Measurements from ENCODE around the gene ITPK1. TPM values are rescaled to one million over a fixed set of nuclear protein-coding genes. Genes with fewer than 3 reads are reported as not detected.
A peak's percentile ranks its signal among the peaks of the same experiment; 100 is the strongest.

Gene ITPK1
- total RNA-seq, 2 donors from 2014 or later = 53.8 to 85.0 TPM

DNA sequence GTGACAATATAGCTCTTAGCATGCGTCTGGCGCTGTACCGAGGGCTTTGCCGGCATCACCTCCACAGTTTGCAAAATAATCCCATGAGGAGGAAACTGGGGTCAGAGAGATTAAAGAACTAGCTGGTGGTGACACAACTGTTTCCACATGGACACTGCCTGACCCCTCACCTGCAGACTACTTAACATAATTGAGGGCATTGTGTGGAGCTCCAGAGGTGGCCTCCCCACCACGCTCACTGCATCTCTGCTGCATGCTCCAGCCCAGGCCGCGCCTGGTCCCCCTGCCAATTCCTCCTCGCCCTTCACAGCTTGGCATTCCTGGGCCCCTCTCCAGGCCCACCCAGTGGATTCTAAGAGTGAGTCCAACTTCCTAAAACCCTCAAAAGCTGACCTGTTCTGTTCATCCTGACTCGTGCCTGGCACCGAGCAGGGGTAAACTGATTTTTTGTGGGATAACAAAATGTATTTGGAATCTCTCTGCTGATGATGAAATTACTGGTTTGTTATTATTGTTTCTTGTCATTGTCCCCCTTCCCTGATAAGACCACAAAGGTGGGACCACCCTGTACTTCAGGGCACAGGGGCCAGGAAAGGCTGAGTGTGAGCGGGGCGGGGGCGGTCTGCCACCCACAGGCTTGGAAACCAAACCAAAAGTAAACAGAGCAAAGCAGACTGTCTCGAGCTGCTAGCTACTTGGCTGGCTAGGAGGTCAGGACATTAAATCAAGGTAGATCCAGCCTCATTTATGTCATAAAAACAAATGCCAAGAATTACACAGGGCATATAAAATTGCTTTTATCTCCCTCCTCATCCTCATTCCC is 152.2 kb downstream of the ITPK1 start:
- Histone ChIP-seq H3K4me1 (ENCODE audit: control insufficient read depth in 1 of 2, low read depth in 2 of 2) (peaks cover 7 to 23% of the 10 kb centered on the region in 2 donors), H3K36me3 (peaks cover 7% of the 10 kb centered on the region), H3K27me3 (replicated peaks; ENCODE audit: insufficient read depth) (no peaks in the 10 kb centered on the region), H3K27ac (peak overlapping the region in 1 of 2 donors; percentile 18), H3K9me3 (no peaks in the 10 kb centered on the region), H3K4me3 (no peak overlapping the region)
- DNase-seq (ENCODE audit: low spot score) (no peak), ATAC-seq (ENCODE audit: insufficient number of reproducible peaks, low FRiP score, low read depth) (no peak)
- TF ChIP-seq, protein P1, sequence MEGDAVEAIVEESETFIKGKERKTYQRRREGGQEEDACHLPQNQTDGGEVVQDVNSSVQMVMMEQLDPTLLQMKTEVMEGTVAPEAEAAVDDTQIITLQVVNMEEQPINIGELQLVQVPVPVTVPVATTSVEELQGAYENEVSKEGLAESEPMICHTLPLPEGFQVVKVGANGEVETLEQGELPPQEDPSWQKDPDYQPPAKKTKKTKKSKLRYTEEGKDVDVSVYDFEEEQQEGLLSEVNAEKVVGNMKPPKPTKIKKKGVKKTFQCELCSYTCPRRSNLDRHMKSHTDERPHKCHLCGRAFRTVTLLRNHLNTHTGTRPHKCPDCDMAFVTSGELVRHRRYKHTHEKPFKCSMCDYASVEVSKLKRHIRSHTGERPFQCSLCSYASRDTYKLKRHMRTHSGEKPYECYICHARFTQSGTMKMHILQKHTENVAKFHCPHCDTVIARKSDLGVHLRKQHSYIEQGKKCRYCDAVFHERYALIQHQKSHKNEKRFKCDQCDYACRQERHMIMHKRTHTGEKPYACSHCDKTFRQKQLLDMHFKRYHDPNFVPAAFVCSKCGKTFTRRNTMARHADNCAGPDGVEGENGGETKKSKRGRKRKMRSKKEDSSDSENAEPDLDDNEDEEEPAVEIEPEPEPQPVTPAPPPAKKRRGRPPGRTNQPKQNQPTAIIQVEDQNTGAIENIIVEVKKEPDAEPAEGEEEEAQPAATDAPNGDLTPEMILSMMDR (IDR thresholded peaks at IDR 0.05) = no peak

DNA sequence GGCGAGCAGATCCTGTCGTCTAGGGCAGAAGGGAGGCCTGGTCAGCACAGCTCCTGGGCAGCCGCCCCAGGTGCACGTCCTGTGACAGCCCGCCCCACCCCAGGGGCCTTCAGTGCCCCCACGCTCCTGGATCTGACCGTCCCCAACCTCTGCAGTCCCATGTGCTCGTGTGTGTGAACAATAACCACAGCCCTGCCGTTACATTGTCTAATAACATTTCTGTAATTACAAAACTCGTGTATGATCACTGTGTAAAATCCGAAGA is 153.0 kb downstream of the ITPK1 start:
- peaks cover 15% of the 10 kb centered on the region for H3K36me3 ChIP-seq
- H3K27ac ChIP-seq = no peak overlapping the region
- H3K4me1 ChIP-seq (ENCODE audit: control insufficient read depth in 1 of 2, low read depth in 2 of 2) = peaks cover 7 to 23% of the 10 kb centered on the region in 2 donors
- ATAC-seq (ENCODE audit: insufficient number of reproducible peaks, low FRiP score, low read depth) (no peak), DNase-seq (ENCODE audit: low spot score) (no peak)
- no peaks in the 10 kb centered on the region for H3K27me3 ChIP-seq (replicated peaks; ENCODE audit: insufficient read depth)
- no peaks in the 10 kb centered on the region for H3K9me3 ChIP-seq
- no peak overlapping the region for H3K4me3 ChIP-seq
- TF ChIP-seq, protein P1 (IDR thresholded peaks at IDR 0.05) = no peak

DNA sequence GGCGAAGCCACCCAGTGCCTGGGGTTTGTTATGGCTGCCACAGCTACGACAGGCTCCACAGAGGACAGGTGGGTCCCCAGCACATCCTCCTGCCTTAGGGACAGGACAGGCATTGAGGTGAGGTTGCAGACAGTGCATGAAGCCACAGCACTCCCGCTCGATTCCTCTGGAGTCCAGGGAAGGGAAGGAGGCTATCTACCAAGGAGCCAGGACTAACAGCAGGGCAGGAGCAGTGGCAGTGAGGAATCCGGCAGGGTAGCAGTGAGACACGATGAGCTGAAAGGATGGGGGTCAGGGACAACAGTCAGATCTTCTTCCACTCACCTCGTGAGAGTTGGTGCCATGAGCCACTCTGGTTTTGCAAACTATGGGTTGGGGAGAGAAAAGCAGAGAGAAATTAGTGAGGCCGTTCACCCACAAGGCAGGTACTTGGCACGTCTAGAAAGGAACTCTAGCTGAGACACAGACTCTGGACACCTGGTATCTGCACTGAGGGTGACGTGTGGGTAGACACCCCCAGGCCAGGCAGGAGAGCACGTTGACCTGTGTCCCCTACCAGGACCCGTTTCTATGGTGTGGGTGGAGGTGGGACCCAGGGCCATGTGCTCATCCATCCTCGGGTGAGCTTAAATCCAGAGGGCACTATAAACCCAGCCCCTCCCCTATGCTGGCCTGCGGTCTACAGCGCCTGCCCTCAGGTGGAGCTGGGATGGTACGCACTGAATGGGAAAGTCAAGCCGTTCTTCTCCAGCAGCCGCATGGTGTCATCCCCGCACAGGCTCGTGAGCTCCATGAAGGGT is 153.5 kb downstream of the ITPK1 start:
- no peak for ATAC-seq (ENCODE audit: insufficient number of reproducible peaks, low FRiP score, low read depth)
- Histone ChIP-seq H3K4me3 (no peak overlapping the region), H3K9me3 (no peaks in the 10 kb centered on the region), H3K36me3 (peaks cover 19% of the 10 kb centered on the region), H3K4me1 (ENCODE audit: control insufficient read depth in 1 of 2, low read depth in 2 of 2) (peaks cover 7 to 23% of the 10 kb centered on the region in 2 donors), H3K27ac (no peak overlapping the region), H3K27me3 (replicated peaks; ENCODE audit: insufficient read depth) (no peaks in the 10 kb centered on the region)
- TF ChIP-seq, protein P1 (IDR thresholded peaks at IDR 0.05) = no peak
- no peak for DNase-seq (ENCODE audit: low spot score)

DNA sequence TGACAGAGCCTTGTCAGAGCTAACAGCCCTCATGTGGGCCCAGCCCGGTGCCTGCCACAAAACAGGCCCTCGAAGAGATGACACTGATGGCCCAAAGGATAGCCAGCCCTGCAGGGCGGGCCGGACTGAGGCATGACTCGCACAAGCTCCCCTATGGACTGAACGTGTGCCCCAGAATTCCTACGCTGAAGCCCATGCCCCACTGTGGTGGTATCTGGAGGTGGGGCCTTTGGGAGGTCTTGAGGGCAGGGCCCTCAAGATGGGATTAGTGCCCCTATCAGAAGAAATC is 154.2 kb downstream of the ITPK1 start:
- no peak for ATAC-seq (ENCODE audit: insufficient number of reproducible peaks, low FRiP score, low read depth)
- TF ChIP-seq, protein P1 (IDR thresholded peaks at IDR 0.05) = no peak
- no peaks in the 10 kb centered on the region for H3K9me3 ChIP-seq
- H3K4me3 ChIP-seq = no peak overlapping the region
- H3K27ac ChIP-seq = no peak overlapping the region
- peaks cover 21% of the 10 kb centered on the region for H3K36me3 ChIP-seq
- no peak for DNase-seq (ENCODE audit: low spot score)
- H3K27me3 ChIP-seq (replicated peaks; ENCODE audit: insufficient read depth) = no peaks in the 10 kb centered on the region
- H3K4me1 ChIP-seq (ENCODE audit: control insufficient read depth in 1 of 2, low read depth in 2 of 2) = peaks cover 7 to 23% of the 10 kb centered on the region in 2 donors

DNA sequence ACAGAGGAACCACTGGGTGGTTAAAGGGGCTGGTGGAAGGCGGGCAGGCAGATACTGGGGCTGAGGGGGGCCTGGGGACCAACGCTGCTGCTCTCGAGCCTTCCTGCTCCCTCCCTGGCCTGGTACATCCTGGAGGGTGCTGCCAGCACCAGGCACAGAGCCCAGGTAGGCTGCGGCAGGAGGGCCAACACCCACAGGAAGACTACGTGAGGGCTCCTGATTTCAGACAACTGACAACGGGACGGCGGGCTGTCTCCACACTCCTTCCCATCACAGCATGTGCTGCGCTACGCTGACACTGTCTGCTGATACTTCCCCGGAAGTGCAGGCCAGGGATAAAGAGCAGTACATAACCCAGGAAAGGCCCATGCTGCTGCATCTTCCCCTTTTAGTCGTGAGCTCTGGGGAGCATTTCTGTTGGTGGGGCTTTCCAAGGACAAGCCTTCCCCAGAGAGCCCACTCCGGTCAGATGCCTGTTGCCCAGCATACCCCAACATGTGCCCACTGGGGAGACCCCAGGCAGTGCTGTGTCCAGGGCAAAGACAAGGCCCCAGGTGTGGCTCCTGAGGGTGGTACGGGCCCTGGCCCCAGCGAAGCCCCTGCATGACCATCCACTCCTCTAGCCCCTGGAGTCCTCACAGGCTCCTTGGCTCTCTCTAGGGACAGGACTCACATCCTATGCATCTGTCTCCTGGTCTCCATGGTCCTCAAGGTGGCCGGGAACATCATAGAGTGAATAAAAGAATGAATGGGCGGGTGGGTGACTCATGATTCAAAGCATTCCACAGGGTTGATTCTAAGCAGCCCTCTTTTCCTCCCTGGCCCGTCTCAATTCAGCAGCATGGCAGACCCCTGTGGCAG is 154.8 kb downstream of the ITPK1 start:
- peaks cover 7 to 23% of the 10 kb centered on the region in 2 donors for H3K4me1 ChIP-seq (ENCODE audit: control insufficient read depth in 1 of 2, low read depth in 2 of 2)
- no peak for ATAC-seq (ENCODE audit: insufficient number of reproducible peaks, low FRiP score, low read depth)

More for the DNA sequence above, 154.8 kb downstream of the ITPK1 start:
- Histone ChIP-seq H3K4me3 (no peak overlapping the region), H3K9me3 (no peaks in the 10 kb centered on the region), H3K27ac (no peak overlapping the region), H3K27me3 (replicated peaks; ENCODE audit: insufficient read depth) (no peaks in the 10 kb centered on the region), H3K36me3 (peaks cover 21% of the 10 kb centered on the region)
- DNase-seq (ENCODE audit: low spot score) = no peak
- TF ChIP-seq, protein P1 (IDR thresholded peaks at IDR 0.05) = no peak
